ENCODE measurements around the gene ANKK1.

ANKK1 gene

DNA sequence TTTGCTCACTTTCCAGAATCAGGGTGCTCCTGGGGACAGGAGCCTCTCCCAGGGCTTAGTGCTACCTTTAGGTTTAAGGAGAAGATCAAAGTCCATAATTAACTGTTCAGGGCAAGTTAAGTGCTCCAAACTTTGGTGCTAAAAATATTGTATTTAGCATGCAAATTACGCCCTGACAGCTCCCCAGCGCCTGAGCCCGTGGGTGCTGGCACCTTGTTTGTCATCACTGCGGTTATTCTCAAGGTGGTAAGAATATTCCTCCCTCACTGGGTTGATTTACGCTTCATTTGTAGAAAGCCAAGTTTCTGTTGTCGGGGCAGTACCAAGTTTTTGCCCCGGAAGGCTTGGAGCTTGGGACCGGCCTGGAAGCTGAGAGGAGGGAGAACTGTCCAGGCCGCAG, 21.3 kb downstream of the ANKK1 start:
- ChIA-PET POLR2A (ENCODE audit: low non-redundant PET) (no interaction called here), CTCF (no interaction called here)
- TF ChIP-seq, protein P1, sequence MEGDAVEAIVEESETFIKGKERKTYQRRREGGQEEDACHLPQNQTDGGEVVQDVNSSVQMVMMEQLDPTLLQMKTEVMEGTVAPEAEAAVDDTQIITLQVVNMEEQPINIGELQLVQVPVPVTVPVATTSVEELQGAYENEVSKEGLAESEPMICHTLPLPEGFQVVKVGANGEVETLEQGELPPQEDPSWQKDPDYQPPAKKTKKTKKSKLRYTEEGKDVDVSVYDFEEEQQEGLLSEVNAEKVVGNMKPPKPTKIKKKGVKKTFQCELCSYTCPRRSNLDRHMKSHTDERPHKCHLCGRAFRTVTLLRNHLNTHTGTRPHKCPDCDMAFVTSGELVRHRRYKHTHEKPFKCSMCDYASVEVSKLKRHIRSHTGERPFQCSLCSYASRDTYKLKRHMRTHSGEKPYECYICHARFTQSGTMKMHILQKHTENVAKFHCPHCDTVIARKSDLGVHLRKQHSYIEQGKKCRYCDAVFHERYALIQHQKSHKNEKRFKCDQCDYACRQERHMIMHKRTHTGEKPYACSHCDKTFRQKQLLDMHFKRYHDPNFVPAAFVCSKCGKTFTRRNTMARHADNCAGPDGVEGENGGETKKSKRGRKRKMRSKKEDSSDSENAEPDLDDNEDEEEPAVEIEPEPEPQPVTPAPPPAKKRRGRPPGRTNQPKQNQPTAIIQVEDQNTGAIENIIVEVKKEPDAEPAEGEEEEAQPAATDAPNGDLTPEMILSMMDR (conservative IDR thresholded peaks at IDR 0.05; ENCODE audit: low read depth) = no peak
- DNase-seq (ENCODE audit: low spot score) = no peak
- H3K27ac ChIP-seq = no peak overlapping the region

DNA sequence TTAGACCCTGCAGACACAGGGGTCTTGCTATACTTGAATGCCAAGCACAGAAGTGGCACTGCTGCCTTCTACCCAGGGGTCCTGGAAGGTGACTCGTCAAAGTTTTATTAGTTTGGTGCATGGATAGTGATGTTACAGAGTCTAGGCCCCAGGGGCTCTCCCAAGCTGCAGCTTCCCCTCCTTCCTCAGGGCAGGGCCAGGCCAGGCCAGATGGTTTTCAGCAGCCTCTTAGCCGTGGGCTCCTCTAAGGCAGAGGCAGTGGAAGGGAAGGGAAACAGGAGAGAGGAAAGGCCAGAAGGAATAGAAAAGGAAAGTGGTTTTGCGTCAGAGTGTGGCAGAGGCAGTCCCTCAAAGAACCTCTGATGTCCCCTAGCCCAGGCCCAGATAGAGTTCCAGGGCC, 21.9 kb downstream of the ANKK1 start:
- POLR2A ChIA-PET (ENCODE audit: low non-redundant PET) = no interaction called here
- CTCF ChIA-PET = no interaction called here

DNA sequence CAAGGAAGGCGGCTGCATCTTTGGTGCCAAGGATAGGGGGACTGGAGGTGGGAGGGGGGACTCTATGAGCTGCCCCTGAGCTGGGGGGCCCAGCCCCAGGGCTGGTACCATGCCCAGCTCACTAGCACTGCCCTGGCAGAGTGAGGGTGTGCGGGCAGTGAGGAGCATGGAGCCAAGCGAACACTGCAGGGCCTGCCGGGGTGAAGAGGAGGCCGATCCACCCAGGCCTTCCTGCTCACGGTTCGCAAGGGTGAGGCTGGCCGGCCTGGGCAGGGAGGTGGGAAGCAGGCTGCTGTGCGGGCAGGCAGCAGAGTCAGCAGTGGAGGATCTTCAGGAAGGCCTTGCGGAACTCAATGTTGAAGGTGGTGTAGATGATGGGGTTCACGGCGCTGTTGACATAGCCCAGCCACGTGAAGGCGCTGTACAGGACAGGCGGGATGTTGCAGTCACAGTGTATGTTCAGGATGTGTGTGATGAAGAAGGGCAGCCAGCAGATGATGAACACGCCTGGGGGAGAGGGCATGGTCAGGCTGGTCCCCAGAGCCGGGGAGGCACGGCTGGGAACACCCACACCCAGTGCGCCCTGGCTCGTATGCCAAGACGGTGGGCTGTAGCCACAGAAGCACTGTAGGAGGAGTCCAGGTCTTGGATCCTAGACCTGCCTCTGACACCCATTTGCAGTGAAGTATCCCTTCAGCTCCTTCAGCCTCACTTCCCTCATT, 23.0 kb downstream of the ANKK1 start:
- ChIA-PET CTCF (no interaction called here), POLR2A (ENCODE audit: low non-redundant PET) (no interaction called here)
- no peak for DNase-seq (ENCODE audit: low spot score)
- no peak overlapping the region for H3K27ac ChIP-seq
- TF ChIP-seq, protein P1 (conservative IDR thresholded peaks at IDR 0.05; ENCODE audit: low read depth) = no peak

More for the DNA sequence above, 21.9 kb downstream of the ANKK1 start:
- no peak for DNase-seq (ENCODE audit: low spot score)
- TF ChIP-seq, protein P1 (conservative IDR thresholded peaks at IDR 0.05; ENCODE audit: low read depth) = no peak
- H3K27ac ChIP-seq = no peak overlapping the region

DNA sequence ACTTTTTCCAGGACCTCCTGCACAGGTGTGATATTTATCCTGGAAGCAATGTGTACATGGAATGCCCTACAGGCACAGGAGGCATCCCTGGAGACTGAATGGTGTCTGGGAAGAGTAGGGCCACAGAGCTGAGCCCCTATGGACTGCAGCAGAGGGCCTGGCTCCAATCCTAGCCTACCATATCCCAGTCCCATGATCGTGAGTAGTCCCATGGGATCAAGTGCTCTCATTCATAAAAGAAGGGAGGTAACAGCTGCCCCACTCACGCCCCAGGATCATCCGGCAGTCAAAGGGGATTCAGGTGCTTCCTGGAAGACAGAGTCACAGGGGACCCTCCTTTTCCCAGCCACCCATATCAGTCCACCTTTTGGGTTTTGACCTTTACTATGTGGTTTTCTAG, 24.0 kb downstream of the ANKK1 start:
- DNase-seq (ENCODE audit: low spot score) = no peak
- H3K27ac ChIP-seq = no peak overlapping the region
- ChIA-PET CTCF (no interaction called here), POLR2A (ENCODE audit: low non-redundant PET) (no interaction called here)
- TF ChIP-seq, protein P1 (conservative IDR thresholded peaks at IDR 0.05; ENCODE audit: low read depth) = no peak

DNA sequence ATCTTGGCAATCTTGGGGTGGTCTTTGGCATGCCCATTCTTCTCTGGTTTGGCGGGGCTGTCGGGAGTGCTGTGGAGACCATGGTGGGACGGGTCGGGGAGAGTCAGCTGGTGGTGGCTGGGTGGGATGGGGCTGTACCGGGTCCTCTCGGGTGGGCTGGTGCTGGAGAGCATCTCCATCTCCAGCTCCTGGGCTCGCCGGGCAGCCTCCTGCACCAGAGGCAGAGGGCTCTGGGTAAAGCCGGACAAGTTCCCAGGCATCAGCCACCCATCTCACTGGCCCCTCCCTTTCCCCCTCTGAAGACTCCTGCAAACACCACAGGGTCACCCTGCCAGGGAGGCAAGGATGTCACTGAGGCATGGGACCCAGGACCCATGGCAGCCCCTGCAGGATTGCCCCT, 25.1 kb downstream of the ANKK1 start:
- TF ChIP-seq, protein P1 (conservative IDR thresholded peaks at IDR 0.05; ENCODE audit: low read depth) = no peak
- CTCF ChIA-PET = no interaction called here
- POLR2A ChIA-PET (ENCODE audit: low non-redundant PET) = no interaction called here
- H3K27ac ChIP-seq = no peak overlapping the region
- DNase-seq (ENCODE audit: low spot score) = no peak

DNA sequence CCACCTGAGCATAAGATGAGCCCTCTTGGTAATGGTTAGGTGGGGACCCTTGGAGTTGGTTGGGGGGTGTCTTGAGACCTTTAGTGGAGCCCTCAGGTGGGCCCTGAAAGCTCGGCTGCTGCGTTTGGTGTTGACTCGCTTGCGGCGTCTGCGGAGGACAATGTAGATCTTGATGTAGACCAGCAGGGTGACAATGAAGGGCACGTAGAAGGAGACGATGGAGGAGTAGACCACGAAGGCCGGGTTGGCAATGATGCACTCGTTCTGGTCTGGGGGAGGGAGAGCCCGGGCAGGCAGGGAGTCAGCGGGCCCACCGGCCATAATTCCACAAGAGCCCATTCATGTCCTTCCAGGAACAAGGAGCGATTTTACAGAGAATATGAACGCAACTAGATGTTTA, 27.8 kb downstream of the ANKK1 start:
- TF ChIP-seq, protein P1 (conservative IDR thresholded peaks at IDR 0.05; ENCODE audit: low read depth) = no peak
- no peak overlapping the region for H3K27ac ChIP-seq
- ChIA-PET POLR2A (ENCODE audit: low non-redundant PET) (no interaction called here), CTCF (no interaction called here)
- DNase-seq (ENCODE audit: low spot score) = no peak
